ENCODE data around the gene PACS1. TPM values are rescaled to one million over a fixed set of nuclear protein-coding genes. Genes with fewer than 3 reads are reported as not detected.

PACS1 gene
- total and polyA plus RNA-seq, 5 donors from 2014 or later, result 43.8 to 306 (median 48.3) TPM

DNA sequence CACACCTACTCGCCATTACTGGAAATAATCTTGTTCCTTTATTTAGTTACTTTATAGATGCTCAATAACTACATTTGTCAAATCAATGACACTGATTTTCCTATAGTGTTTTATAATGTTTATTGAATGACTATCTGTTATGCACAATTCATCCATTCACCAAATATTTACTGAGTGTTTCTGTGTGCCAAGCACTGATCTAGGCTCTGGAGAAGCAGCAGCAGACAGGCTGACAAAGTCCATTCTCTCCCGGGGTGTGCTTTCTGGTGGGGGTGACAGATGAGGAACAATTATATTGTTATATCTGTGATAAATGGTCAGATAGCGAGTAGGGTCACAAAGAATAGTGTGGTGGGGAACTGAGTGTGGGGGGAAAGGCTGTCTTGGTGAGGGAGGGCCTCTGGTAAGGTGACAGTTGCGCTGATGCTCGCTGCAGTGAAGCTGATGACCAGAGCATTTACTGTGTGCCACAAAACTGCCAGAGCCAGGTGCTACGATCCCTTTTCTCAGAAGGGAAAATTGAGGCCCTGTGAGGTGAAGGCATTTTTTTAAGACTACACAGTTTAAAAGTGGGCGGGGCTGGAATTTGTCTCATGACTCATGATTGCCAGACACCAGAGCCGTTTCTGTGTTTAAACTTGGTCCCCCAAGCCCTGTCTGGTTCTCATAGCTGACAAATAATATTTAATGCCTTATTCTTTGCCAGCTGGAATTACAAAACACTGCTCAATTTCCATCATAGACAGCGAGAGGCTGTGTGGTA, 10.2 kb downstream of the PACS1 start:
- Histone ChIP-seq H3K4me3 (ENCODE audit: low read depth, low read length) (peak overlapping the region; percentile 76), H3K4me1 (ENCODE audit: control insufficient read depth, insufficient read depth, low read length, poor library complexity, severe bottlenecking) (peaks cover 93% of the 10 kb centered on the region), H3K27me3 (ENCODE audit: control insufficient read depth, insufficient read depth, low read length) (no peaks in the 10 kb centered on the region), H3K9me3 (ENCODE audit: control insufficient read depth in 2 of 2, low read length in 2 of 2) (no peaks in the 10 kb centered on the region), H3K36me3 (ENCODE audit: control insufficient read depth, insufficient read depth, low read length) (peaks cover 34% of the 10 kb centered on the region), H3K27ac (ENCODE audit: insufficient read depth, low read length, poor library complexity, severe bottlenecking) (peak overlapping the region; percentile 86)
- H3K27me3 Mint-ChIP-seq, result no peaks in the 10 kb centered on the region
- no peaks in the 10 kb centered on the region for H3K9me3 Mint-ChIP-seq
- peak overlapping the region; percentile 66 to 91 (median 90) for H3K4me3 Mint-ChIP-seq
- H3K4me1 Mint-ChIP-seq, result peaks cover 43 to 98% (median 76%) of the 10 kb centered on the region in 4 donors
- H3K27ac Mint-ChIP-seq, result peak overlapping the region; percentile 90 to 100 (median 98)
- H3K36me3 Mint-ChIP-seq, result peaks cover 55% of the 10 kb centered on the region
- peak; percentile 51 to 73 (median 64) for DNase-seq
- ATAC-seq (ENCODE audit: low read depth in 2 of 2), result peak; percentile 46 to 49

DNA sequence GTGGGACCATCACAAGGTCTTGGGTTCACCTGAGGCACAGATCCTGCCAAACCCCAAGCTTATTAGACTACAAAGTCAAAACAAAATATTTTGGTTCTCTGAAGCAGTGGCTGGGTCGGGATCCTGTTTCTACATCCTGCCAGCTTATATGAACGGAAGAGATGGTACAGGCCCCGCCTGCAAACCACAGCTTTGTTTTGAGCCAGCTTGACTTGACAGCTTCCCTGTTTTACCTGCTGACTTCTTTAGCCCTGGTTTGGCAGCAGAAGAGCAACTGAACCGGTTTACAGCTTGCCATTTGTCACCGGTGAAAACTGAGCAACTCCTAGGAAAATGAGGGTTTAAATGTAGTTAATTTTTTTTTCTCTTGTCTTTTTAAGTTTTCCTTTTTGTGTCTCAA, 11.4 kb downstream of the PACS1 start:
- Histone ChIP-seq H3K36me3 (ENCODE audit: control insufficient read depth, insufficient read depth, low read length) (peaks cover 26% of the 10 kb centered on the region), H3K4me1 (ENCODE audit: control insufficient read depth, insufficient read depth, low read length, poor library complexity, severe bottlenecking) (peaks cover 94% of the 10 kb centered on the region), H3K27me3 (ENCODE audit: control insufficient read depth, insufficient read depth, low read length) (no peaks in the 10 kb centered on the region), H3K9me3 (ENCODE audit: control insufficient read depth in 2 of 2, low read length in 2 of 2) (no peaks in the 10 kb centered on the region), H3K4me3 (ENCODE audit: low read depth, low read length) (peak overlapping the region; percentile 76), H3K27ac (ENCODE audit: insufficient read depth, low read length, poor library complexity, severe bottlenecking) (peak overlapping the region; percentile 86)
- peak; percentile 97 for ATAC-seq (ENCODE audit: low read depth in 2 of 2)
- peak overlapping the region; percentile 66 to 94 (median 90) for H3K4me3 Mint-ChIP-seq
- H3K9me3 Mint-ChIP-seq, result no peaks in the 10 kb centered on the region
- H3K36me3 Mint-ChIP-seq, result peaks cover 49% of the 10 kb centered on the region
- H3K27ac Mint-ChIP-seq, result peak overlapping the region; percentile 90 to 100 (median 98)
- no peaks in the 10 kb centered on the region for H3K27me3 Mint-ChIP-seq
- peaks cover 43 to 97% (median 76%) of the 10 kb centered on the region in 4 donors for H3K4me1 Mint-ChIP-seq
- peak; percentile 70 to 95 (median 88) for DNase-seq

DNA sequence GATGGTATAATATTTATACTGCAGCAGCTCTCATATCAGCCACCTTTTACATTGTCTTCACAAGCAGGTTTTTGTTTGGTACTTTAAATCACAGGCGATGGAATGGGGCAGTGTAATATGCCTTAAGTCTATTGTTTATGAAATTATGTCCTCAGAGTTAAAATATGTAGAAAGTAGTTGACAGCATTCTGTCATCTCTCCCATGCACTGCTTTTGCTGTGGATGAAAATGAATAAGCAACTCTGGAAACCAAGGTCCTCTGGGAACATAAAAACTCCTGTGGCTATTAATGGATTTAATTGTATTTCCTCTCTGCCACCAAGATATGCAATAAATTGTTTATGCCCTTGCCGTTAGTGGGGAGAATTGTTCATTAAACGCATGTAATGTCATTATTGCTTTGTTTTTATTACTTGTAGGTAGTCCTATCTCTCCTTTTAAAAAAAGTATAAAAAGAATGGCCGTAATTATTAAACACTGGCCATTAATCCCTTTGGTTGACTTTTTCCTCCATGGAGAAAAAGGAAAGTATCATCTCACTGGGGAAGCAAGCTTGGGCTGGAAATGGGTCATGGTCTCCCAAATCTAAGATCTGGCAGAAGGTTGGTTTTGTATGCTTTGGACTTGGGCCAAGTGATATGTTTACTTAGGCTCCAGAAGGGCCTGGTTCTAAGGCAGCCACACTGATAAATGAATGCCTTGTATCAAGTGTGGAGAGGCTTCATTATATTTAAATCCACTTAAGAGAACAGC, 13.1 kb downstream of the PACS1 start:
- H3K4me1 Mint-ChIP-seq, result peaks cover 40 to 96% (median 78%) of the 10 kb centered on the region in 4 donors
- Histone ChIP-seq H3K27ac (ENCODE audit: insufficient read depth, low read length, poor library complexity, severe bottlenecking) (peak overlapping the region; percentile 86), H3K27me3 (ENCODE audit: control insufficient read depth, insufficient read depth, low read length) (no peaks in the 10 kb centered on the region), H3K4me3 (ENCODE audit: low read depth, low read length) (peak overlapping the region; percentile 49), H3K4me1 (ENCODE audit: control insufficient read depth, insufficient read depth, low read length, poor library complexity, severe bottlenecking) (peaks cover 93% of the 10 kb centered on the region), H3K9me3 (ENCODE audit: control insufficient read depth in 2 of 2, low read length in 2 of 2) (no peaks in the 10 kb centered on the region), H3K36me3 (ENCODE audit: control insufficient read depth, insufficient read depth, low read length) (peaks cover 11% of the 10 kb centered on the region)
- H3K27me3 Mint-ChIP-seq, result no peaks in the 10 kb centered on the region
- H3K9me3 Mint-ChIP-seq, result peaks cover 0 to 1% (median 0%) of the 10 kb centered on the region in 7 donors
- peaks cover 42% of the 10 kb centered on the region for H3K36me3 Mint-ChIP-seq
- peak overlapping the region; percentile 90 to 100 (median 92) for H3K27ac Mint-ChIP-seq
- no peak for ATAC-seq (ENCODE audit: low read depth in 2 of 2)
- DNase-seq, result no peak
- peak overlapping the region; percentile 72 to 91 (median 78) for H3K4me3 Mint-ChIP-seq

DNA sequence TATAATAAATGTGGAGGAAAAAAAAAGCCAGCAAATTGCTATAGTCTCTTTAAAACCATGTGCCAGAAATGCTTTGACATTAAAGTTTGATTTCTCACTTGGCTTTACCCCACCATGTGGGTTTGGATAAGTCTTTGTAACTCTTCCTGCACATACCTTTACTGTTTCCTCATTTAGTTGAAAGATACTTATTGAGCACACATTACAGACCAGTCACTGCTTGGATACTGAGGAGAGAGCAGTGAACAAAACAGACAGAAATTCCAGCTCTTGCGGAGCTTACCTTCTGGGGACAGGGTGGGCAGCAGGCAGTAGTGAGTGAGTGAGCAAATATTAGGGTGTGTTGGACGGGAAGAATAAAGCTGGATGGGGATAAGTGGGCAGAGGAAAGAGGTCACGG, 13.7 kb downstream of the PACS1 start:
- ATAC-seq (ENCODE audit: low read depth in 2 of 2) (no peak), DNase-seq (no peak)
- Histone ChIP-seq H3K4me3 (ENCODE audit: low read depth, low read length) (peak overlapping the region; percentile 49), H3K36me3 (ENCODE audit: control insufficient read depth, insufficient read depth, low read length) (peaks cover 7% of the 10 kb centered on the region), H3K27ac (ENCODE audit: insufficient read depth, low read length, poor library complexity, severe bottlenecking) (peak overlapping the region; percentile 86), H3K4me1 (ENCODE audit: control insufficient read depth, insufficient read depth, low read length, poor library complexity, severe bottlenecking) (peaks cover 93% of the 10 kb centered on the region), H3K9me3 (ENCODE audit: control insufficient read depth in 2 of 2, low read length in 2 of 2) (no peaks in the 10 kb centered on the region), H3K27me3 (ENCODE audit: control insufficient read depth, insufficient read depth, low read length) (no peaks in the 10 kb centered on the region)
- Mint-ChIP-seq H3K27ac (peak overlapping the region; percentile 90 to 100 (median 92)), H3K9me3 (peaks cover 0 to 1% (median 0%) of the 10 kb centered on the region in 7 donors), H3K27me3 (no peaks in the 10 kb centered on the region), H3K36me3 (peaks cover 42% of the 10 kb centered on the region), H3K4me1 (peaks cover 42 to 96% (median 78%) of the 10 kb centered on the region in 4 donors), H3K4me3 (peak overlapping the region; percentile 72 to 91 (median 78))

DNA sequence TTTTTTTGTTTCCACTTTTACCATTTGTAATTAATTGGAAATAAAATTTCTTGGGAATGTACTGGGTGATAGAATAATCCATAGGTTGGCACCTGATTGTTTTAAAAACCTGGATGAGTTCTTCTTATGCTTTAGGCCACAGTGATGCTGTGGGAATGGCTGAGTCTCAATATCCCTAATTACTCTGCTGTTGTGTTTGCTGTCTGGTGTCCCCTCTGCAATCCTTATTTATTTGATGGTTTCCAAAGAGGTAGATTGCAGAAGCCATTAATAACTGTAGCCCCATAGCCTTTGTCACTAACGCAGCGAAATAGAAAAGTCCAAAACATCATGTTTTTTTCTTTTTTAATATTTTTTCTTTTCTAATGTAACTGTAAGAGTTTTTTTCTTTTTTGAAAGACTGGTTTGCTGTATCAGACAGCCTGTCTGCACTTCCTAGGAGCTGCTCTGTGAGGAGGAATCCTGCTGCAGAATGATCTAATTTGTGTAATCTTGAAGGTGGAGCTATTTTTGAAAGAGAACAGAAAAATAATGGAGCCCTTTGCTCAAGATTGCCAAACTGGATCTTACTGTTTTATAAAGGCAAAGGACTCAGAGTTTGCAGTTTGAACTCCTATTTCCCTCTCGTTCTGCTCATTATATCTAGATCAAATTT, 14.9 kb downstream of the PACS1 start:
- peak overlapping the region; percentile 86 for H3K27ac ChIP-seq (ENCODE audit: insufficient read depth, low read length, poor library complexity, severe bottlenecking)
- Mint-ChIP-seq H3K4me3 (peak overlapping the region in 3 of 4 donors; percentile 48 to 91 (median 78)), H3K9me3 (peaks cover 0 to 1% (median 0%) of the 10 kb centered on the region in 7 donors), H3K27ac (peak overlapping the region; percentile 90 to 100 (median 92)), H3K36me3 (peaks cover 39% of the 10 kb centered on the region), H3K4me1 (peaks cover 34 to 93% (median 77%) of the 10 kb centered on the region in 4 donors), H3K27me3 (no peaks in the 10 kb centered on the region)
- H3K36me3 ChIP-seq (ENCODE audit: control insufficient read depth, insufficient read depth, low read length), result no peaks in the 10 kb centered on the region
- H3K4me1 ChIP-seq (ENCODE audit: control insufficient read depth, insufficient read depth, low read length, poor library complexity, severe bottlenecking), result peaks cover 88% of the 10 kb centered on the region
- ATAC-seq (ENCODE audit: low read depth in 2 of 2) (no peak), DNase-seq (no peak)
- H3K27me3 ChIP-seq (ENCODE audit: control insufficient read depth, insufficient read depth, low read length), result no peaks in the 10 kb centered on the region
- H3K4me3 ChIP-seq (ENCODE audit: low read depth, low read length), result peak overlapping the region; percentile 49
- no peaks in the 10 kb centered on the region for H3K9me3 ChIP-seq (ENCODE audit: control insufficient read depth in 2 of 2, low read length in 2 of 2)

DNA sequence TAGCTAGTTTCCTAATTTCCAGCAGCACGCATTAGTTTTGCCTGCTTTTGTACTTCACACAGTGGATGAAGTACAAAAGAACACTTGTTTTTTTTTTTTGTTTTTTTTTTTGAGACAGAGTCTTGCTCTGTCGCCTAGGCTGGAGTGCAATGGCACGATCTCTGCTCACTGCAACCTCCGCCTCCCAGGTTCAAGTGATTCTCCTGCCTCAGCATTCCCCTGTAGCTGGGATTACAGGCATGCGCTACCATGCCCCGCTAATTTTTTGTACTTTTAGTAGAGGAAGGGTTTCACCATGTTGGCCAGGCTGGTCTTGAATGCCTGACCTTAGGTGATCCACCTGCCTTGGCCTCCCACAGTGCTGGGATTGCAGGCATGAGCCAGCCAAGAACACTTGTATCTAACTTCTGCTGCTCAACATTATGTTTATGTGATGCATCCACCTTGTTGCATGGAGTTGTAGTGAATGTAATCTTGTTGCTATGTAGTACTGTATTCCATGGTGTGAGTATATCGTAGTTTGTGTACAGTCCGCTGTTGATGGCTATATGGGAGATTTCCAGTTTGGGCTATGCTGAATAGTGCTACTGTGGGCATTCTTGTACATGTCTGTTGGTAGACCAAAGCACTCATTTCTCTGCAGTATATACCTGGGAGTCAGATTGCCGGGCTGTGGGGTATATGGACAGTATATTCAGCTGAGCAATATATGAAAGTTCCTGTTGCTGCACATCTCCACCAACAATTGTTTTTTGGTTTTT, 17.3 kb downstream of the PACS1 start:
- peak overlapping the region; percentile 51 for H3K4me3 ChIP-seq (ENCODE audit: low read depth, low read length)
- no peak for DNase-seq
- Mint-ChIP-seq H3K36me3 (peaks cover 30% of the 10 kb centered on the region), H3K4me1 (peaks cover 25 to 82% (median 61%) of the 10 kb centered on the region in 4 donors), H3K9me3 (peaks cover 0 to 1% (median 0%) of the 10 kb centered on the region in 7 donors), H3K27me3 (no peaks in the 10 kb centered on the region), H3K27ac (peak overlapping the region; percentile 79 to 92 (median 81)), H3K4me3 (peak overlapping the region; percentile 3 to 73 (median 59))
- peak in 1 of 2 donors; percentile 31 for ATAC-seq (ENCODE audit: low read depth in 2 of 2)
- H3K4me1 ChIP-seq (ENCODE audit: control insufficient read depth, insufficient read depth, low read length, poor library complexity, severe bottlenecking), result peaks cover 71% of the 10 kb centered on the region
- H3K36me3 ChIP-seq (ENCODE audit: control insufficient read depth, insufficient read depth, low read length), result peaks cover 2% of the 10 kb centered on the region
- no peaks in the 10 kb centered on the region for H3K9me3 ChIP-seq (ENCODE audit: control insufficient read depth in 2 of 2, low read length in 2 of 2)
- H3K27me3 ChIP-seq (ENCODE audit: control insufficient read depth, insufficient read depth, low read length), result no peaks in the 10 kb centered on the region
- H3K27ac ChIP-seq (ENCODE audit: insufficient read depth, low read length, poor library complexity, severe bottlenecking), result peak overlapping the region; percentile 6

DNA sequence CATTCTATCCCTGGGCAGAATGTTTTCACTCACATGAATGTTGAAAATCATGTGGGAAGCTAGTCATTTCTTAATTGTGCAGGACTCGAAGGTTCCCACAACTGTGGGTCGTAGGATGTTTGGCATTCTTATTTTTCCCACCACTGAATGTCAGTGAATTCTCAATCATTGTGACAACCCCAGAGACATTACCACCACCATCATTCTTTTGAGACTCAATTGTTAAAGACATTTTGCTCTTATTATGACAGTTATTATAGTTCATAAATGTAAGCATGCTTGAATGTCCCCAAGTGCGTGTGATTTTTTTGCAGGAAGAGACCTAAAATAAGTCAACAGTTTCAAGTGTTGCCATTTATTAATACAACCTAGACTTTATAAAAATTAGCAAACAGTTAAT, 19.0 kb downstream of the PACS1 start:
- DNase-seq (no peak), ATAC-seq (ENCODE audit: low read depth in 2 of 2) (no peak)
- no peak overlapping the region for H3K4me3 ChIP-seq (ENCODE audit: low read depth, low read length)
- H3K9me3 ChIP-seq (ENCODE audit: control insufficient read depth in 2 of 2, low read length in 2 of 2), result no peaks in the 10 kb centered on the region
- Mint-ChIP-seq H3K9me3 (peaks cover 0 to 1% (median 0%) of the 10 kb centered on the region in 7 donors), H3K36me3 (peaks cover 21% of the 10 kb centered on the region), H3K4me1 (peaks cover 12 to 72% (median 49%) of the 10 kb centered on the region in 4 donors), H3K27ac (peak overlapping the region in 1 of 3 donors; percentile 25), H3K27me3 (no peaks in the 10 kb centered on the region), H3K4me3 (peak overlapping the region in 2 of 4 donors; percentile 9 to 29)
- peaks cover 53% of the 10 kb centered on the region for H3K4me1 ChIP-seq (ENCODE audit: control insufficient read depth, insufficient read depth, low read length, poor library complexity, severe bottlenecking)
- no peak overlapping the region for H3K27ac ChIP-seq (ENCODE audit: insufficient read depth, low read length, poor library complexity, severe bottlenecking)
- peaks cover 2% of the 10 kb centered on the region for H3K36me3 ChIP-seq (ENCODE audit: control insufficient read depth, insufficient read depth, low read length)
- H3K27me3 ChIP-seq (ENCODE audit: control insufficient read depth, insufficient read depth, low read length), result no peaks in the 10 kb centered on the region
